H9 (cell line): ENCODE data around the gene VAV2. TPM values are rescaled to one million over a fixed set of nuclear protein-coding genes. Genes with fewer than 3 reads are reported as not detected.

Experiments used
- DNase-seq: peaks from one replicate; pipeline ENCODE4 v3.0.0-alpha.2; 2017
- H2AFZ ChIP-seq: one replicate; pipeline ENCODE4 v1.6.1; 2013; ENCODE audit warnings: mild to moderate bottlenecking, low read length, control low read depth, moderate library complexity
- H2AK5ac ChIP-seq: 2 replicates; pipeline ENCODE4 v1.6.1; 2013; ENCODE audit warnings: low read length, control low read depth, mixed read lengths; ENCODE audit not compliant: insufficient read length
- H2BK120ac ChIP-seq: one replicate; pipeline ENCODE4 v1.6.1; 2013; ENCODE audit warnings: low read depth, mild to moderate bottlenecking, low read length, control low read depth, inconsistent platforms; ENCODE audit not compliant: poor library complexity, severe bottlenecking
- H2BK12ac ChIP-seq: 2 replicates; pipeline ENCODE4 v1.6.1; 2013; ENCODE audit warnings: low read length, control low read depth, mixed read lengths, low read depth; ENCODE audit not compliant: insufficient read length
- H2BK15ac ChIP-seq: 2 replicates; pipeline ENCODE4 v1.6.1; 2013; ENCODE audit warnings: low read depth, low read length, control low read depth
- H2BK20ac ChIP-seq: one replicate; pipeline ENCODE4 v1.6.1; 2013; ENCODE audit warnings: low read depth, mild to moderate bottlenecking, low read length, control low read depth, inconsistent platforms; ENCODE audit not compliant: poor library complexity, severe bottlenecking
- H2BK5ac ChIP-seq: 2 replicates; pipeline ENCODE4 v1.6.1; 2013; ENCODE audit warnings: low read length, control low read depth, mixed read lengths; ENCODE audit not compliant: insufficient read length
- H3K14ac ChIP-seq: 2 replicates; pipeline ENCODE4 v1.6.1; 2013; ENCODE audit warnings: low read length, control low read depth; ENCODE audit not compliant: insufficient read depth
- H3K18ac ChIP-seq: 2 replicates; pipeline ENCODE4 v1.6.1; 2013; ENCODE audit warnings: low read depth, mild to moderate bottlenecking, mixed read lengths, low read length, control low read depth; ENCODE audit not compliant: insufficient read length
- H3K23ac ChIP-seq: 2 replicates; pipeline ENCODE4 v1.6.1; 2013; ENCODE audit warnings: low read length, control low read depth, mixed read lengths, low read depth; ENCODE audit not compliant: insufficient read length
- H3K23me2 ChIP-seq: 2 replicates; pipeline ENCODE4 v1.6.1; 2013; ENCODE audit warnings: low read depth, mild to moderate bottlenecking, mixed read lengths, low read length, control low read depth; ENCODE audit not compliant: insufficient read length, poor library complexity, severe bottlenecking
- H3K27ac ChIP-seq: 2 replicates; pipeline ENCODE4 v1.5.1; 2013; ENCODE audit warnings: low read length, control low read depth, mixed read lengths, low read depth; ENCODE audit not compliant: insufficient read length
- H3K27me3 ChIP-seq: 2 replicates; pipeline ENCODE4 v1.6.1; 2013; ENCODE audit warnings: low read length, control low read depth, inconsistent platforms; ENCODE audit not compliant: insufficient read depth
- H3K4ac ChIP-seq: 2 replicates; pipeline ENCODE4 v1.6.1; 2013; ENCODE audit warnings: low read depth, mild to moderate bottlenecking, control low read depth, inconsistent platforms, low read length, moderate library complexity
- H3K4me1 ChIP-seq: 2 replicates; pipeline ENCODE4 v1.6.1; 2013; ENCODE audit warnings: low read length, control low read depth, inconsistent platforms; ENCODE audit not compliant: insufficient read depth
- H3K4me2 ChIP-seq: 2 replicates; pipeline ENCODE4 v1.6.1; 2013; ENCODE audit warnings: low read length, control low read depth, mixed read lengths; ENCODE audit not compliant: insufficient read length, insufficient read depth
- H3K56ac ChIP-seq: 2 replicates; pipeline ENCODE4 v1.6.1; 2013; ENCODE audit warnings: low read depth, mild to moderate bottlenecking, mixed read lengths, low read length, control low read depth; ENCODE audit not compliant: insufficient read length
- H3K79me1 ChIP-seq: 2 replicates; pipeline ENCODE4 v1.6.1; 2013; ENCODE audit warnings: low read depth, mild to moderate bottlenecking, moderate library complexity, low read length, control low read depth, inconsistent platforms; ENCODE audit not compliant: insufficient read depth, poor library complexity, severe bottlenecking
- H3K79me2 ChIP-seq: 2 replicates; pipeline ENCODE4 v1.6.1; 2013; ENCODE audit warnings: low read length, control low read depth, inconsistent platforms; ENCODE audit not compliant: insufficient read depth
- H3K9ac ChIP-seq: 2 replicates; pipeline ENCODE4 v1.6.1; 2013; ENCODE audit warnings: low read length, control low read depth, mixed read lengths; ENCODE audit not compliant: insufficient read length; ENCODE audit errors: extremely low read depth
- H3K9me3 ChIP-seq: one replicate; pipeline ENCODE4 v1.6.1; 2013; ENCODE audit warnings: low read depth, low read length, inconsistent platforms; ENCODE audit not compliant: control insufficient read depth
- H3T11ph ChIP-seq: one replicate; pipeline ENCODE4 v1.6.1; 2013; ENCODE audit warnings: mild to moderate bottlenecking, low read length, control low read depth, inconsistent platforms
- H4K20me1 ChIP-seq: one replicate; pipeline ENCODE4 v1.6.1; 2013; ENCODE audit not compliant: control insufficient read depth, insufficient read length, insufficient read depth
- H4K5ac ChIP-seq: 2 replicates; pipeline ENCODE4 v1.6.1; 2013; ENCODE audit warnings: low read depth, mild to moderate bottlenecking, mixed read lengths, low read length, control low read depth; ENCODE audit not compliant: insufficient read length
- H4K8ac ChIP-seq: replicated peaks from 2 replicates; pipeline ENCODE4 v1.6.1; 2013; ENCODE audit warnings: low read length, control low read depth, mixed read lengths, low read depth; ENCODE audit not compliant: insufficient read length
- H4K91ac ChIP-seq: 2 replicates; pipeline ENCODE4 v1.6.1; 2013; ENCODE audit warnings: low read depth, mild to moderate bottlenecking, moderate library complexity, mixed read lengths, low read length, control low read depth; ENCODE audit not compliant: insufficient read length
- H3K27ac Mint-ChIP-seq, 3 experiments: 2 replicates in 2 of 3; 3 replicates in 1 of 3; pipeline ENCODE4 v1.8.0; 2020 to 2021; ENCODE audit warnings: mixed read lengths in 3 of 3, mild to moderate bottlenecking in 1 of 3, moderate library complexity in 1 of 3
- H3K27me3 Mint-ChIP-seq: 2 replicates; pipeline ENCODE4 v1.8.0; 2021; ENCODE audit warnings: low read depth, mild to moderate bottlenecking, moderate library complexity, mixed read lengths
- H3K36me3 Mint-ChIP-seq, 3 experiments: 2 replicates in 2 of 3; 3 replicates in 1 of 3; pipeline ENCODE4 v1.8.0; 2020 to 2021; ENCODE audit warnings: low read depth in 3 of 3, mixed read lengths in 3 of 3; ENCODE audit not compliant: insufficient read depth in 1 of 3
- H3K4me1 Mint-ChIP-seq, 2 experiments: 2 replicates each; pipeline ENCODE4 v1.8.0; 2020; ENCODE audit warnings: mixed read lengths in 2 of 2
- H3K4me3 Mint-ChIP-seq, 2 experiments: 2 replicates in 1 of 2; 3 replicates in 1 of 2; pipeline ENCODE4 v1.8.0; 2020 to 2021; ENCODE audit warnings: mild to moderate bottlenecking in 2 of 2, mixed read lengths in 2 of 2, moderate library complexity in 1 of 2
- H3K9me3 Mint-ChIP-seq, 2 experiments: 2 replicates in 1 of 2; 3 replicates in 1 of 2; pipeline ENCODE4 v1.8.0; 2020; ENCODE audit warnings: mild to moderate bottlenecking in 2 of 2, mixed read lengths in 2 of 2, moderate library complexity in 1 of 2
- WGBS: extraction: QIAGEN DNeasy Blood & Tissue Kit; methylation state at CpG from one replicate; pipeline ENCODE4 v1.1.7; 2013; ENCODE audit warnings: missing lambda C conversion rate, low lambda C conversion rate, mixed read lengths; ENCODE audit not compliant: insufficient read length; ENCODE audit errors: extremely low coverage; 5-methylcytosine and 5-hydroxymethylcytosine counted together
- total RNA-seq: library from RNA; stranded (reverse); gene quantifications from 2 replicates; pipeline ENCODE4 v1.2.1, GENCODE V29; 2021
- TF ChIP-seq, protein P1 (sequence below): fragments of 200-600 bp; sonication (generic); conservative IDR thresholded peaks from 3 replicates; pipeline ENCODE4 v1.8.0; 2021; ENCODE audit warnings: antibody characterized with exemption, mild to moderate bottlenecking

VAV2 gene
- total RNA-seq, 1 experiment from 2014 or later, result 58.7 TPM

DNA sequence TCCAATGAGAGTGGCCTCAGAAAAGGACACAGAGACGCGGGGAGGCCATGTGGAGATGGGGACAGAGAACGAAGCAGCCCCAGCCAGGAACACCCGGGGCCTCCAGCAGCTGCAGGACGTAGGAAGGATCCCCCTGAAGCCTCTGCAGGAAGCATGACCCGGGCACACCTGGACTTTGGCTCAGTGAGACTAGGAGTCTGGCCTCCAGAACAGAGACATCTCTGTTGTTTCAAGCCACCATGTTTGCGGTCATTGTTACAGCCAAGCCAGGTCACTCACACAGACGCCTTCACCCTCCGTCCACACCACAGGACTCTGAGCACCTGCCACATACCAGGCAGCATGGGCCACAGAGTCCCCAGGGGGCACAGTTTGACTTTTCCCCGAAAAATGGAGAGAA lies 190.4 kb downstream of the VAV2 start:
- no peak overlapping the region for H2AK5ac ChIP-seq
- no peak overlapping the region for H4K91ac ChIP-seq
- H3K18ac ChIP-seq, result no peak overlapping the region
- no peaks in the 10 kb centered on the region for H3K9me3 ChIP-seq
- DNase-seq, result no peak
- H3K27ac ChIP-seq, result no peak overlapping the region
- no peaks in the 10 kb centered on the region for H4K20me1 ChIP-seq
- TF ChIP-seq, protein P1, sequence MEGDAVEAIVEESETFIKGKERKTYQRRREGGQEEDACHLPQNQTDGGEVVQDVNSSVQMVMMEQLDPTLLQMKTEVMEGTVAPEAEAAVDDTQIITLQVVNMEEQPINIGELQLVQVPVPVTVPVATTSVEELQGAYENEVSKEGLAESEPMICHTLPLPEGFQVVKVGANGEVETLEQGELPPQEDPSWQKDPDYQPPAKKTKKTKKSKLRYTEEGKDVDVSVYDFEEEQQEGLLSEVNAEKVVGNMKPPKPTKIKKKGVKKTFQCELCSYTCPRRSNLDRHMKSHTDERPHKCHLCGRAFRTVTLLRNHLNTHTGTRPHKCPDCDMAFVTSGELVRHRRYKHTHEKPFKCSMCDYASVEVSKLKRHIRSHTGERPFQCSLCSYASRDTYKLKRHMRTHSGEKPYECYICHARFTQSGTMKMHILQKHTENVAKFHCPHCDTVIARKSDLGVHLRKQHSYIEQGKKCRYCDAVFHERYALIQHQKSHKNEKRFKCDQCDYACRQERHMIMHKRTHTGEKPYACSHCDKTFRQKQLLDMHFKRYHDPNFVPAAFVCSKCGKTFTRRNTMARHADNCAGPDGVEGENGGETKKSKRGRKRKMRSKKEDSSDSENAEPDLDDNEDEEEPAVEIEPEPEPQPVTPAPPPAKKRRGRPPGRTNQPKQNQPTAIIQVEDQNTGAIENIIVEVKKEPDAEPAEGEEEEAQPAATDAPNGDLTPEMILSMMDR, result no peak
- no peak overlapping the region for H3K56ac ChIP-seq
- Mint-ChIP-seq H3K36me3 (peaks cover 0 to 27% (median 2%) of the 10 kb centered on the region in 3 experiments; a peak in 3 of 7 replicates), H3K4me3 (no peak overlapping the region), H3K27ac (peak overlapping the region in 1 of 3 experiments; percentile 90; a peak in 3 of 7 replicates), H3K27me3 (no peaks in the 10 kb centered on the region), H3K4me1 (peaks cover 3 to 18% of the 10 kb centered on the region in 2 experiments; a peak in 3 of 4 replicates), H3K9me3 (no peaks in the 10 kb centered on the region)
- H3K4ac ChIP-seq, result no peak overlapping the region
- H3K14ac ChIP-seq, result no peak overlapping the region
- H3K4me2 ChIP-seq, result no peak overlapping the region
- no CpG with 5 or more reads among the region's 10 CpGs for WGBS
- H3K23me2 ChIP-seq, result no peaks in the 10 kb centered on the region
- no peak overlapping the region for H3K23ac ChIP-seq
- no peak overlapping the region for H3T11ph ChIP-seq
- no peaks in the 10 kb centered on the region for H3K79me2 ChIP-seq
- no peak overlapping the region for H4K8ac ChIP-seq
- H3K4me1 ChIP-seq, result no peaks in the 10 kb centered on the region
- no peak overlapping the region for H3K9ac ChIP-seq
- no peak overlapping the region for H2BK20ac ChIP-seq
- no peak overlapping the region for H2BK120ac ChIP-seq
- no peak overlapping the region for H4K5ac ChIP-seq
- no peak overlapping the region for H2BK15ac ChIP-seq
- H3K79me1 ChIP-seq, result no peaks in the 10 kb centered on the region
- no peak overlapping the region for H2AFZ ChIP-seq
- H2BK5ac ChIP-seq, result no peak overlapping the region
- no peaks in the 10 kb centered on the region for H3K27me3 ChIP-seq
- no peak overlapping the region for H2BK12ac ChIP-seq
